T-helper 2 cell (primary cell): ENCODE data around the gene CD86.
A peak's percentile ranks its signal among the peaks of the same experiment; 100 is the strongest.

Experiments
- DNase-seq, 5 experiments: peaks; one replicate each; pipeline versions ENCODE4 v3.0.0 to v3.0.0-alpha.2; 2012 to 2022

CD86 gene

DNA sequence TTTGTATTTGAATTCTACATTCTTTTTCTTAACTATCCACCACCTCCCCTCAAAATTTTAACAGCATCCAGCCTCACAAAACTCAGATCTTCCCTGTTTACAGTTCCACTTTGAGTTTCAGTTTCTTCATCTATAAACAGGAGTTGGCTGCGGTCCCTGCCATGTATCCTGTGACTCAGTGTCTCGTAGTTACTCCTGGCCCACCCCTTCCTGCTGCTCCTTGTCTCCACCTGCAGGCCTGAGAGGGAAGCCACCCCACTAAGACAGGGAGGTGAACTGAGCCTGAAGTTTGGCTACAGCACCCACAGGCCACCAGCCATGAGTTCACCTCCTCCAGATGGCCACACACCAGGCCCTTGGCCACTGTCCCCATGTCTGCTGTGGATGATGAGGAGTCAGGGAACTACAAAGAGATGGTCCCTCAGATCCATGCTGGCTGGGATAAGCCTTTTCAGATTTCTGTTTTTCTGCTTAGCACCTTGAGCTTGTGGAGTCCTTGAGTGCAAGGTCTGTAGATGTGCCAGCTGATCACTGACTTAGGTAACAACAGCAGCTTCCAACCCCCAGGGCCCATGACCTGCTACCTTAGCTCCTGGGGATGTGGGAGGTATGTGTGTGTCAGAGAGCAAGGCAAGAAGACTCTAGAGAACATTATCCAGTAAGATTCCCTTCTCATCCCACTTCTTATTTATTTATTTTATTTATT is 37.5 kb downstream of the CD86 start:
- DNase-seq: peak in 2 of 5 experiments; percentile 26 to 87

DNA sequence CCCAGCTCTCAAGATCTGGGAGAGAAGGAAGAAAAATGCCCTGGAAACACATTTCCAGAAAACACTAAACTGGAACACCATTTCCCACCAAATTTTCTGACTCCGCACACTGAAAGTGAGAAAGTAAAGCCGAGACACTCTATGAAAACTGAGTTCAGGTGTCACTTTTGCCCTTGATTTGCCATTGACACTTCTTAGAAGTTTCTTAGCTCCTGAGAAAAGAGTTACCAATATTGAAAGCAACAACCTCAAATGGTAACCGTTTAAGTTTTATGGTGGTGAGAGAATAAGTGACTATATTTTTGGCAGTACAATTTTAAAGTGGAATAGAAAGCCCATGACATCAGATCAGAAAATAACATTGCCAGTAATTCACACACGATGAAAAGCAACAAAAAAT is 39.0 kb downstream of the CD86 start:
- peak in 1 of 5 experiments; percentile 80 for DNase-seq

DNA sequence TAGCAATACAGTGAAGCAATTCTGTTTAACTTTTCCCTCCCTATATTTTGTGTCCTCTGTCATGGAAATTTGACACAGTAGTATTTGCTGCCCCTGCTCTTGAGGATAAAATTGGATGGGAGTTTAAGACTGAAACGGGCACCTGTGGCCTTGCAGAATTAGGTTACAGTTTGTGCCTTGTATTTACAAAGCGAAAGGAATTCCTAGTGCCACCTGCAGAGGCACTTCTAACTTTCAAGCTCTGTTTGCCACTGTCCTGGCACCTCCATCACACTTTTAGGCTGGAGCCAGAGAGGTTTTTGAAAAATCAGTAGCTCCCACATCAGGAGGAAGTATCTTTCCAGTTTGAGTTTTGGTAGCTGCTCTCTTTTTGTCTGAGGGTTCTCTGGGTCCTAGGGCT is 39.5 kb downstream of the CD86 start:
- peak in 1 of 5 experiments; percentile 47 for DNase-seq

DNA sequence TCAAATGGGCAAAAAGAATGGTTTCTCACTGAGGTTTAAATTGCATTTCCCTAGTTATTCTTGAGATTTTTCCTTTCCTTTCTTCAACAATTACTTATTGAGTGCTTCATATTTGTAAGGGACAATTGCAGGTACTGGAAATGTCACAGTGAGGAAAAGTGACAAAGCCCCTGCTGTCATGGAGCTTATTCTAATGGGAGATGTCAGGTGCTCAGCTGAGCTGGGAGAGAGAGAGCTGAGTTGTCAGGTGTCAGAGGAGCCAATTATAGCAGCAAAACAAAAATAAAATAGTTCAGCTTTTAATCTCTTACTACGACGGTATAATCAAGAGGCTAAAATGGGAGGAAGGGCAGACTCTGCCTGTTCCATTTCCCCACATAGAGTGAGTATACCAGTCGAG is 42.0 kb downstream of the CD86 start:
- DNase-seq: no peak

DNA sequence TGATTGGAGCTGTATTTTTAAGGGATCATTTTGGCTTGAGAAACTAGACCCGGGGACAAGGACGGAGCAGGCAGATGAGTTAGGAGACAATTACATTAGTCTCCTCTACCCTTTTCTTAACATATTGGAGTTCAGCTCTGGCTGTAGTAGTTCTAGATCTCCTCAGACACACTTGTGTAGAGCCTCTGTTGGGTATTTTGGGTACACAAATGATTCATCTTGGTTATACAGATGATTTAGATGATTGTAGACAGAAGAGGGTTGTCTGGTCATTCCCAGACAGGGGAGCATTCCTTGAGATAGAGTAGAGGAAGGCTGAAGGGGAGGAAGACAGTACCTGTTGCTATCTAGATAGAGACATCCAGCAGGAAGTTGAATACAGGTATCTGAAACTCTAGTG is 43.4 kb downstream of the CD86 start:
- DNase-seq: peak in 1 of 5 experiments; percentile 62

DNA sequence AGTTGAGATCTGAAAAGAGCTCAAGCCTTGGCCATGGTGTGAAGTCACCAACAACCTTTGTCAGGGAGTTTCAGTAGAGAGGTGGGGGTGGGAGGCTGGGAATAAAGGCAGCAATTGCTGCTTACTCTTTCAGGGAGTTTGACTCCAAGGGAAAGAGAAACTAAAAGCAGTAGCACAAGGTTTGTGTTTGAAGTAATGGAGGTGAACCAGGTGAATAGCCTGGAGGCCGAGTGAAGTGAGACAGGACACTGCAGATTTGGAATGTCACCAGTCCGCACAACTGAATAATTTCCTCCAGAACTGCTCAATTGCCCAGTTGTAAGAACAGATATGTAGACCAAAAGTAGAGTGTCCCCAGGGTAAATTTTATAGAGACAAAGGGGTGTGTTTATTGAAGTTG is 44.1 kb downstream of the CD86 start:
- no peak for DNase-seq

DNA sequence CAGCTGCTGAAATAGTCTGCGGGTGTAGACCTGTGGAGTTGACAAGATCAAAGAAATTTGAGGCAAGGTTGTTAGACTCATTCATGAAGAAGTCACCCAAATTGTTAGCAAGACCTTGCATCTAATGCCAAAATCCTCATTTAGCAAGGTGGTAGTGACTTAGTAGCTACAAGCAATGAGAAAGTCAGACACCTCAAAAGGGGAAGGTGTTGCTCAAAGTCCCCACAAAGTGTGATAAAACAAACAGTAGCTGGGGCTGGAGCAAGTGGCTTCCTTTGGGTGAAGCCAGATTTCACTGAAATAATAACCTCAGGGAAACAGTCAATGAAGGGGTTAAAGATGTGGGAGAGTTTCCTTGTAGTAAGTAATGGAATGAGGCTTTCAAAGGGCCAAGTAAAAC is 44.9 kb downstream of the CD86 start:
- DNase-seq: peak in 1 of 5 experiments; percentile 49

DNA sequence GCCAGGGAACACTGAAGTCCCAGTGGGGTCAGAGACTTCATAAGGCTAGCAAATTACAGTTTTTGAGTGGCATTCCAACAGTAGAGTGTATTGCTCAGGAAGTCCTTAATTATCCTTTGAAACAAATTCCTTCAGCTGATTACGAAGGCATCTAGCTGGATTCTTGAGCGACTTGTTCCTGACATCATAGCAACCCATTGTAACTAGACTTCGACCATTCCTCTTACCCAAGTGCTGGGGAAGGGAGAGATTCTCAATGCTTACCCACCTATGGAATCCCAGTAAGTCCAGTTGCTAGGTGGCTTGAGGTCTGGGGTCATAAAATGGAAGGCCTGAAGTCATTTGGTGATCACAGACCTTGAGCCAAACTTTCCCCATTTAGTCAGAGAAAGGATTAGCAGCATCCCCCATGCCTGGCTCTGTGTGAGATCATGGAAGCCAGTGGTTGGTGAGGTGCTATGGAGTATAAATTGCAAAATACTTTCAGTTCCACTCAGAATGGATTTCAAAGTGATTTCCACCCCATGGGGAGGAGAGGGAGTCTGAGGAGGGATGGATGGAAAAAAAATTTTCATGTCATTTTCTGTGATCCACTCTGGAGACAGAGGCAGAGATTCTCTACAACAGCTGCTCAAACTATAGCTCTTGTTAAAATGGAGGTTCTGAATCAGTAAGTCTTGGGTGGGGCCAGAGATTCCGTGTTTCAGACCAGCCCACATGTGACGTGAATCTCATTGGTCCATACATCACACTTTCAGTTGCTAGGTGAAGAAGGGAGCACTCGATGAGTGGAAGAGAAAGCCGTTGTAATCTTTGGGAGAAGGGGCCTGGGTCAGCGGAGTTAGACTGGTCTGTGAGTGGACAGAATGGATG is 45.7 kb downstream of the CD86 start:
- peak in 2 of 5 experiments; percentile 3 to 89 for DNase-seq

DNA sequence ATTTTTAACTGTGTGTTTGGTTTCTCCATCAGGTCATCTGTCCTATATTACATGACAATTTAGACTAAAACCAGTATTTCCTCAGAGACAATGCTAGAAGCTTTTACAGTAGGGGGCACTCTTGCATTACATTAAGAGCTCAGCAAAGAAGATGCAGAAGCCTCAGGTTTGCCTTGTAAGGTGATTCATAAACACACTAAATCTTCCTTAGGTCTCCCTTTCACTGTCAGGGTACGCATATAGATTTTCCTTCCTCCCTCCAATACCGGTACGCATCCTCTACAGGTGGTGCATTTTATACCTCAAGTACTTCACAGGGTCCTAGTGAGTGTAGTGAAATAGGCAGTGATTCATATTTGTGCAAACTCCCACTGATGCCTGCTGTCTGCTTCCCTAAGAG is 46.5 kb downstream of the CD86 start:
- peak in 2 of 5 experiments; percentile 34 to 81 for DNase-seq

DNA sequence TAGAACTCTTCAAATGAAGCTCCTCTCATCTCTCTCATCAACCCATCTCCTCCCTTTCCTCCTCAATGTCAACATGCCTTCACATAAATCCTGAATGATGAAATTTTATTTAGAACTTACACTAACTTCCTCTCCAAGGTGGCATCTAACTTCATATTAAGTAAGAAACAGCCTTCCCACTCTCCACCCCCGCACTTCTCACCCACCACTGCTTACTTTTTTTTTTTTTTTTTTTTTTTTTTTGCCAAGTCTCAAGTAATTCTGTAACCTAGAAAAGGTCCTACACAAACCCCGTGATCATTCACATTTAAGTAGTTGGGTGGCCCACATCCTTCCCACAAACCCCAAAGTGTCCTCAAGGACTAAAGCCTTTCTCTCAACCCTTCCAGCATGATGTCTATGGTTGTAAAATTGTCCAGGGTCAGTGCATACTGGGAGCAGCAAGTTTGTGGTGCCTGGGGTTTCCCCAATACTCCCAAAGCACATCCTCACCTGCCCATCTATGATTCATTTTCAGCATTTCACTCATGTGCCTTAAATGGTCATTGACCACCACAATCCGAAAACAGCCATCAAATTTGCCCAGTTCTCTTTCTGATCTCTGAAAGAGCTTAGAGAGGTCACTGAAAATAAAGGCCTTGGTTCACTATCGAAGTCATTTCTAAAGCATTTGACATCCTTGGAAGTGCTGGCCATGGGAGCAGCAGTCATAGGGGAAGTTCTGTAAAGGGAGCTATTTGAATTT is 47.2 kb downstream of the CD86 start:
- peak in 1 of 5 experiments; percentile 42 for DNase-seq

DNA sequence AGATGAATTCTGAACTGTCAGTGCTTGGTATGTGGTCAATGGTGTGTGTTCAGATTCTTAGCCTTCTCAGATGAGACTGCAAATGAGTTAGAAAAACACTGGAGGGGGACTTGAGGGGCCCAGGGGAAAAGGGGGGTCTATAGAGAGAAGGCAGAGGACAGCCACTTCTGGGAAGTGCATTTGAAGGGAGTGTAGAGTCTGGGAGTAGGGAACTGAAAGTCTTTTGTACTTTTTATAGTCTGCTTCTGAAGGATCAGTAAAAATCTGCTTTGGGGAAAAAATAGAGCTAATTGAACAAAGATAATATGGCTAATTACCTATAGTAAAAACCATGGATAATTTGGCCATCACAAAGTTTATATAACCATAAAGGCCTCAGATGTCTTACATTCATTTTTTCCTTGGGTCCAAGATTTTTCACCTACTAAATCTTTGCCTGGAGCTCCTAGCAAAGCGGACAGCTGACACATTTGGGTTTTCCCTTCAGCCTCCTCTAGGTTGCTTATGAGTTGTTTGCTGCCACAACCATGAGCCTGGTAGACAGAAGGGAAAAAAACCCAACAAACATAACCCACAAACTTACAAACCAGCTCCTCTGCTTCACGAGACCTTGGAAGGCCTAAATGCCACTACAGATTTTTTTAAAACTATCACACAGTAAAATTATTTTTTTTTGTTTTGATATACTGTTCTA is 48.8 kb downstream of the CD86 start:
- no peak for DNase-seq

DNA sequence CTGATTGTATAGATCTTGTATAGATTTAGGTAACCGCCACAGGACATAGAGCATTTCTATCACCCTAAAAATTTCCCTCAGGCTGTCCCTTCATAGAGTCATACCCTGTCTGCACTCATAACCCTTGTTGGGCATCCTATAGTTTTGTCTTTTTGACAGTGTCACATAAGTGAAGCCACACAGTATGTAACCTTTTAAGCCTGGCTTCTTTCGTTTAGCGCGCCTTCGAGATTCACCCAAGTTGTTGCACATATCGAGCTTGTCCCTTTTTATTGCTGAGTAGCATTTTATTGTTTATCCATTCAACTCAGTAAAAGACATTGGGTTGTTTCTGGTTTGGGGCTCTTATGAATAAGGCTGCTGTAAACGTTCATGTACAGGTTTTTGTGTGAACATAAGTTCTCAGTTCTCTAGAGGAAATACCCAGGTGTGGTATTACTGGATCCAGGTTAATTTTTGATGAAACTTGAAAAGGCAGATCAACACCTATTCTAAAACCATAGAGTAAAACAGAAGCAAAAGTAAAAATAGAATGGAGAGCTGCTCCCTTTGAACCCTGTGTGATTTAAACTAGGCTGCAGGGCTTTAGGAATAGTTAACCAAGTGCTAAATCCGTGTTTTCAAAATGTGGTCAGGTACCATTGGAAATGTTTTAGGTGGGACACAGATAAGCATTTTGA is 49.5 kb downstream of the CD86 start:
- no peak for DNase-seq

DNA sequence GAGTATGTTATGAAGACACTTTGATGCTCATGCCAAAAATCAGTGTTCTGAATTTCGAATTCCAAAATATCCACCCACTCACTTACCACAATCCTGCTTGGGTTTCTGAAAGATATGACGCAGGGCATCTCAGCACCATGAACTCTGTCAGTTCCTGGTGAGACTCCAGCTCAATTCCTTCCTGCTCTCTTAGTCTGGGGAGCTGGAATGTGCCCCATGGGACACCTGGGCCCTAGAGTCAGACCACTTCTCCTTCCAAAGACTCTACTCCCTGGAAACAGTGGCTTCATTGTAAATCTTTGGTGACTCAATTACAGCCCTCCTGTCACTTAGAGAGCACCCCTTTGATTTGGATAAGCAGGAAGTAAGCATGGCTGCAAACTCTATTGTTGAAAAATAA is 50.5 kb downstream of the CD86 start:
- no peak for DNase-seq

DNA sequence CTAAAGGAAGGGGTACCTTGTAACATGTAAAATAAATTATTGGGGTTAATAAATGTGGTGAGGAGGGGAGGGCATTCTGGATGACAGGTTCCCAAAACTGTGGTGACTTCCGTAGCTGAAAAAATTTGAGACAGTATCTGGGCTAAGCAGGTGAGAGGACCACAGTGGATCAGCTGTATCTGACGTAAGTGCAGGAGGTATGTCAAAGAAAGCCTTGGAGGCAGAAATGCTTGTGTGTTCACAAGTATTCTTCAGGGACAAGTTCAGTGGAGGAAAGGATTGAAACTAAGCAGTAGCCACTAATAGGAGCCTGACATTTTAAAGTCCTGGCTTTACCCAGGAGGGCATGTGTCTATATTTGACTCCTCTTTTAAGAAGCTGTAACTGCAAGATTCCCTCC is 52.0 kb downstream of the CD86 start:
- DNase-seq: no peak

DNA sequence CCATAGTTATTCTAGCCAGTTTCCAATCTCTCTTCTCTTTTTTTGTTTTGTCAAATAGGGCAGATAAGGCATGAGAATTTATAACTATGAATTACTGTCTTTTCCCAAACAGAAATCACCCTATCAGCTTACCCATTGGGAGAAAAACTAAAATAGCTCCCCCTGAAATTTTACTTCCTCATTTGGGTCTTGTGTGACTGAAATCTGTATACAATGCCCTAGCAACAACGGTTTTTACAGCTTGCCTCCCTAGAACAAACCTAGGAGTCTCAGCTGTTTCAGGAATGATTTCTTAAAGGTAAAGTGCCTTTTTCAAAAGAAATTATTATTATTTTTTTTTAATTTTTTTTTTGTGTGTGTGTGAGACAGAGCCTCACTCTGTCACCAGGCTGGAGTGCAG is 56.8 kb downstream of the CD86 start:
- no peak for DNase-seq

DNA sequence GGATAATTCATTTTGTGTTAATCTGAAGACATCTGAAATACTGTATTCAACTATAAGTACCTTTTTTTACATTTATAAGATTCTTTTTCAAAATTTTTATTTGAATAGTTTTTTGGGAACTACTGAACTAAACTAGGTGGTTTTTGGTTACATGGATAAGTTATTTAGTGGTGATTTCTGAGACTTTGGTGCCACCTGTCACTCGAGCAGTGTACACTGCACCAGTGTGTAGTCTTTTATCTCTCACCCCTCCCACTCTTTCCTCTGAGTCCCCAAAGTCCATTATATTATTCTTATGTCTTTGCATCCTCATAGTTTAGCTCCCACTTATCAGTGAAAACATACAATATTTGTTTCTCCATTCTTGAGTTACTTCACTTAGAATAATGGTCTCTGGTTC is 57.6 kb downstream of the CD86 start:
- DNase-seq: no peak

DNA sequence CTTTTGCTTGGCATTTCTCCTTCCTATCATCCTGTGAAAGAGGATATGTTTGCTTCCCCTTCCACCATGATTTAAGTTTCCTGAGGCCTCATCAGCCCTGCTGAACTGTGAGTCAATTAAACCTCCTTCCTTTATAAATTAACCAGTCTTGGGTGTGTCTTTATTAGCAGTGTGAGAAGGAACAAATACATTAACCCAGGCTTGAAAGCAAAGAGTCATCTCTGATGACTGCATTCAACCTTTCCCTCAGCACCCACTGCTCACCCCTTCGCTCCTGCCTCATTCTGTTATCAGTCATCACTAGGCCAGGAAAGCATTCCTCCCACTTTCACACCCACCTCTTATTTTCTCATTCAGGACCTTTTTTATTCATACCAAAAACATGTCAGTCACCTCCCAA is 68.7 kb downstream of the CD86 start:
- no peak for DNase-seq

DNA sequence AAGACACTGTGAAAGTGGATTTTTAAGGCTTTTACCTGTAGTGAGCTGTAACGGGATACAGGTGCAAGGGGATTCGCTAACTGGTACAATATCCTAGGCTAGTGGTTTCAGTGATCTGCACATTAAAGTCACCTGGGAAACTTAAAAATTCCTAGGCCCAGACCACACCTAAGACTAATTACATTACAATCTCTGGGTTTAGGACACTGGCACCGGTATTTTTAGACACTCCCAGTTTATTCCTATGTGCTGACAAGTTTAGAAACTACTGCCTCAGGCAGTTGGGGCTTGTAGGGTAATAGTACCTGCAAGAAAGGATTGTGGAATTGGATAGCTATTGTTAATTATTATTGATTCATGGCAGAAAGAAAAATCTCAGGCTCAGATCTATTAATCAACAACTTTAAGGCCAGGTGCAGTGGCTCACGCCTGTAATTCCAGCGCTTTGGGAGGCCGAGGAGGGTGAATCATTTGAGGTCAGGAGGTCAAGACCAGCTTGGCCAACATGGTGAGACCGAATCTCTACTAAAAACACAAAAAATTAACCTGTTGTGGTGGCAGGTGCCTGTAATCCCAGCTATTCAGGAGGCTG is 77.9 kb downstream of the CD86 start:
- no peak for DNase-seq

DNA sequence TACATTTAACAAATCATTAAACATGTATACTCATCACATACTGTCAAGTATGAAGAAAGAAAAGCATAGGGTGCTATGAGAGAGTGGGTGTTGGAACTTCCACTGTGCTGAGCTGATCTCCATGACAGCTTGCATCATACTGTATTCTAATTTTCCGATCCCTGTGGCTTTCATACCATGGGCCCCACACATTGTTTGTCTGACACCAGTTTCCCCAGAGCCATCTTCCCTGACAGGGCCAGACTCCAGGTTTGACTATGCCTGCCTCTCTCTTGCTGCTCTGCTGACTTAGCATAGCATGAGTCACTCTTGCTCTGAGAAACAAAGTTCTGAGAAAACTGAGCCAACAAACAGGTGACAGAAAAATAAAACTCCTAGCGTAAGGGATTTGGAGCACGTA is 91.3 kb downstream of the CD86 start:
- DNase-seq: peak in 2 of 5 experiments; percentile 30 to 80

DNA sequence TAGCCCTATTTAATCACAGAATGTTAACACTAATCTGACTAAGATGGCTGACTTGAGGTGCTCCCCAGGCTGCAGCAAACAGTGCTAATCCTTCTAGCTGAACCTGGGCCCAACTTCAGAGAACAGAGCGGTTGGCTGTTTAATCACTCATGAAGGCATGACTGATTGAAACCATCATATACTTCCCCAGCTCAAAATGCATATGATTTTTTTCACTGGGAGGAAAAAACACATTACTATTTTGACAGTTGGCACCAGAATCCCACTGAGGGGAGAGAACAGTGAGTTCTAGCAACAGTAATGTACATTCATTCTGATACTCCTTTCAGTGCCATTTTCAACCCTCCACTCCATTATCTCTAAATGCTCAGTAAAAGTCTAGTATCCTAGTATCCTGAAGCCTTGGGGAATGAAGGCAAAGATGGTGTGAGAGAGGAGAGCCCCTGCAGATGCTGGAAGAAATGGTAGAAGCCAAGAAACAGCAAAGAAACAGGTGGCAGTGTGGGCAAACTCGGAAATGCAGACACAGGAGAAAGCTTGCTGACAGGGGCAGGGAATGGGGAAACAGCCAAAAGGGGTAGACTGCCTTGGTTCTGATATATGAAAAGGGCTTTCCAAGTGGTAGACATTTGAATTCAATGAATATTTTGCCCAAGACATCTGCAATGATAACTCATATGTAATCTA is 93.9 kb downstream of the CD86 start:
- peak in 1 of 5 experiments; percentile 19 for DNase-seq

DNA sequence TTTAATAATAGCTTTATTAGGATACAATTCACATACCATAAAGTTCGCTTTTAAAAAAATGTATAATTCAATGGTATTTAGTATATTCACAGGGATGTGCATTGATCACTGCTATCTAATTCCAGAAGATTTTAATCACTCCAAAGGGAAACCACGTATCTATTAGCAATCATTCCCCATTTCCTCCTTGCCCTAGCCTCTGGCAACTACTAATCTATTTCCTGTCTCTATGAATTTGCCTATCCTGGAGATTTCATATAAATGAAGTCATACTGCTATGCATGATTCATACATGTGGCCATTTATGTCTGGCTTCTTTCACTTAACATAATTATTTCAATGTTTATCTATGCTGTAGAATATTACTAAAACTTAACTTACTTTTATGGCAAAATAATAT is 96.3 kb downstream of the CD86 start:
- DNase-seq: no peak
